ELR (cell line): ENCODE results near the gene SYNPO.

Source experiments
- DNase-seq: peaks from one replicate; pipeline ENCODE4 v3.0.0-alpha.2; 2015; ENCODE audit warnings: low read depth

Gene SYNPO

GRCh38 chr5:150656191-150657132 is 16.0 kb downstream of the SYNPO start:
- DNase-seq = peak; percentile 65

GRCh38 chr5:150658121-150658520 is 17.7 kb downstream of the SYNPO start:
- DNase-seq = no peak

DNA sequence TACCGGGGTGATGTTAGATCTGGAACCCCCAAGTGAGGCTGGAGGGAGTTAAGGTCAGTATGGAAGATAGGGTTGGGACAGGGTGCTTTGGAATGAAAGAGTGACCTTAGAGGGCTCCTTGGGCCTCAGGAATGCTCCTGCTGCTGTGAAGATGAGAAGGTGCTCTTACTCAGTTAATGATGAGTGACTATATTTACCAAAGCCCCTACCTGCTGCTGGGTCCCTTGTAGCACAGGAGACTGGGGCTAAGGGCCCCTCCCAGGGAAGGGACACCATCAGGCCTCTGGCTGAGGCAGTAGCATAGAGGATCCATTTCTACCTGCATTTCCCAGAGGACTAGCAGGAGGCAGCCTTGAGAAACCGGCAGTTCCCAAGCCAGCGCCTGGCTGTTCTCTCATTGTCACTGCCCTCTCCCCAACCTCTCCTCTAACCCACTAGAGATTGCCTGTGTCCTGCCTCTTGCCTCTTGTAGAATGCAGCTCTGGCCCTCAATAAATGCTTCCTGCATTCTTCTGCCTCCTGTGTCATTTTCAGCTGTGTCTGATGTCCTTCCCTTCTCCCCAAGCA is 18.3 kb downstream of the SYNPO start:
- no peak for DNase-seq

- DNase-seq = no peak
Measured at GRCh38 chr5:150659360-150660107, 19.1 kb downstream of the SYNPO start.

- no peak for DNase-seq
Measured at GRCh38 chr5:150660108-150660831, 19.8 kb downstream of the SYNPO start.

- DNase-seq = no peak
Measured at GRCh38 chr5:150661086-150661485, 20.6 kb downstream of the SYNPO start, which contains the start of gene MYOZ3. MYOZ3 (plus strand) TSS chr5:150661251; CDS start chr5:150662942, 1,691 bp downstream.

- DNase-seq = no peak
Measured at GRCh38 chr5:150661821-150662596, 21.5 kb downstream of the SYNPO start.

GRCh38 chr5:150662731-150663516 is 22.5 kb downstream of the SYNPO start:
- DNase-seq = no peak

GRCh38 chr5:150663936-150664335 is 23.5 kb downstream of the SYNPO start:
- no peak for DNase-seq

DNA sequence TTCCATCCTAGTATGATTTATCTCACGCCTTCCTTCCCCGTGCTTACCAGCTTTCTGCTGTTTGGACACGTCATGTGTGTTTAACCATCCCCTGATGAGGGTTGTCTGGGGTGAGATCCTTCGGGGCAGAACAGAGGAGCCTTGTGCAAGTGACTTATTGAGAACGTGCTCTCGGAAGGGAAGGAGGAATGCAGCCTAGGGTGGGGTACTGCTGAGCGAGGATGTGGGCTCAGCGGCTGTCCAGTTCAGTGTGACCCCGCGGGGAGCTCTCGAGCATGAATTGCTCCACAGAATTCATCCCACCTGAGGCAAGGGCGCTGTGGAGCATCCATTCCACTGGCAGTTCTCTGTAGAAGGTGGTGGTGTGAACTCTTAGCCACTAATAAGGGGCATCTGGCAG is 24.6 kb downstream of the SYNPO start:
- DNase-seq = no peak

DNA sequence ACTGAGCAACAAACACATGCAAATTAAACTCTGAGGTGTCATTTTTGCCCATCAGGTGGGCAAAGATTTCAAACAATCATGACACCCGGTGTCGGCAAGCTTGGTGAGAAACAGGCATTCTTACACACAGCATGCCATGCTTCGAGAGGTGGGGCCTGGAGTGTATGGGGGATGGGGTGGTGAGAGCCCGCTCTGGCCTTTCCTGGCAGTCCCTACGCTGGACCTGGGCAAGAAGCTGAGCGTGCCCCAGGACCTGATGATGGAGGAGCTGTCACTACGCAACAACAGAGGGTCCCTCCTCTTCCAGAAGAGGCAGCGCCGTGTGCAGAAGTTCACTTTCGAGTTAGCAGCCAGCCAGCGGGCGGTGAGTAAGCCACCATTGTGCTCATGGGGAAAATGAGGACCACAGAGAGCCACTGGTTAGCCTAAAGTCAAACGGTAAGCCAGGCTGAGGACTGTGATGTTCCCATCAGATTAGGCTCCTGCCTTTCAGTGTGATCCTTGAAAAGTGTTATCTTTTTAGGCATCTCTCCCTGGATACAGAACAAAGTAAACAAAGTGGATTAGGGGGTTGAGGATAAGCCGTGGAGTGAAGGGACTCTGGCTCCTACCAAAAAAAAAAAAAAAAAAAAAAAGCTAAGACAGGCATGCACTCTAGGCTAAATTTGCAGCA is 30.0 kb downstream of the SYNPO start:
- DNase-seq = no peak

DNA sequence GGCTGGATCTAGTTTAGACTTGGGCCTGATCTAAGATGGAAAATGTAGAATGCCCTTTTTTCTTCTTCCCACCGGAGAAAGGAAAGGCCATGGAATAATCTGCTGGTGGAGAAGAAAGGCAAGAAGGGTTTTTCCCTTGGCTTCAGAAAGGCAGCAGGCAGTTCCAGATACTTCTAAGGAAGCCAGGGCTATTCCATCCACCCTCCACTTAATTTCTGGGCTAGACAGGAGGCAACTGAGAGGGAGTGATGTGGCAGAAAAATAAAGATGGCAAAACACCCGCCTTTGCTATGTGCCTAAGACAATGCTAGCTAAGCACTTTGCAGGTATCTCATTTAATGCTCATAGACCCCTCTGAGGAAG is 30.5 kb downstream of the SYNPO start:
- DNase-seq = no peak

DNA sequence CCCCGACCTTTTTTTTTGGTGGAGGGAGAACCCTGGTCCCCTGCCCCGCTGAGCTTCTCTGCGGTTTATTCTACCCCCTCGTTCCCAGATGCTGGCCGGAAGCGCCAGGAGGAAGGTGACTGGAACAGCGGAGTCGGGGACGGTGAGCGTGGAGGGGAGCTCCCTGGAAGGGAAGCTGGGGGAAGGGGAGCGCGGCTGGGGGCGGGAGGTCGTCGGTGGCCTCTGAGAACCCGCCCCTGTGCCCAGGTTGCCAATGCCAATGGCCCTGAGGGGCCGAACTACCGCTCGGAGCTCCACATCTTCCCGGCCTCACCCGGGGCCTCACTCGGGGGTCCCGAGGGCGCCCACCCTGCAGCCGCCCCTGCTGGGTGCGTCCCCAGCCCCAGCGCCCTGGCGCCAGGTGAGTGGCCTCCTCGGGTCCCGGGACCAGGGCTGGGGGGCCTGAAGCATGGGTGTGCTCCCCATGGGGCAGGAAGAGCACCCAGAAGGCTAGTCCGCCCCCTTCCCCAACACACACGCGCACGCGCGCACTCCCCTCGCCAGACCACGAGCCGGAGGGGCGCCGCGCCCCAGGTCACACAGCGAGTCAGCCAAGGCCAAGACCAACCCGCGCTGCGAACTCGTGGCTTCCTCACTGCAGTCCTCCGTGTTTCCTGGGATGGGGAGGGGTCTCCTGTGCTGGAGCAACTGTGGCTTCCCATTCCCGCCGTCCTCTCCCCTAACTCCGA is 31.2 kb downstream of the SYNPO start:
- DNase-seq = no peak

DNA sequence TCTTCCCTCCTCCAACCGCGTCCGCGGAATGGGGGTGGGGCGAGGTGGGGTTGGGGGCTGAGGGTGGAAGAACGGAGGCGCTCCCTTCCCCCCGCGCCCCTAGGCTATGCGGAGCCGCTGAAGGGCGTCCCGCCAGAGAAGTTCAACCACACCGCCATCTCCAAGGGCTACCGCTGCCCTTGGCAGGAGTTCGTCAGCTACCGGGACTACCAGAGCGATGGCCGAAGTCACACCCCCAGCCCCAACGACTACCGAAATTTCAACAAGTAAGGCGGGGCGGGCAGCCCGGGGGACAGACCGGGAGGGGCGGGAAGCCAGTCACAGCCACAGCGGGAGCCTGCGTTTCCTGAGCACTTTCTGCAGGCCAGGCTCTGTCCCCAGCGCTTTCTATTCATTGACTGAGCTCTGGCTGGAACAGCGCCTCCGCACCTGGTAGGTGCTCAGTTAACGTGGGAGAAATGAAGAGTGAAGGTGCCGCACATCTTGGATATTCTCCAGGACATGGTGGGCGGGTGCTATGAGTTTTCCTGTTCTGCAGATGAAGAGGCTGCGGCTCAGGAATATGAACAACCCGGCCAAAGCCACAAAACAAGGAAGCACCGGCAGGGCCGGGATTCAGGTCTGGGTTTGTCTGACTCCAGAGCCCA is 31.9 kb downstream of the SYNPO start:
- peak; percentile 52 for DNase-seq

DNA sequence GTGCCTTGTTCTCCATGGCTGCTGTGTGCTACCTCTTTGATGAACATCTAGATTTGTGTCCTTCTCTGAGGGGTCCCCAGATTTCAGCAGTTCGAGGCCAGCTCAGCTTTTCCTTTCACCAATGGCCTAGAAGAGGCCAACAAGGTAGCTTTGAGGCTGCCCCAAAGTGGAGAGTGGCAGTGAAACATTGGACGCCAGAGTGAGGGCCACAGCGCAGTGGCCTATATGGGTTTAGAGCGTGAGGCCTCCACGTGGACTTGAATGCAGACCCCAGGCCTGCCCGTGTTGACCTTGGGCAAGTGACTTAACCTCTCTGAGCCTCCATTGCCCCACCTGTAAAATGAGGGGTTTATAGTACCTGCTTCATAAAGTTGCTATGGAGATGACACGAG is 32.4 kb downstream of the SYNPO start:
- no peak for DNase-seq

DNA sequence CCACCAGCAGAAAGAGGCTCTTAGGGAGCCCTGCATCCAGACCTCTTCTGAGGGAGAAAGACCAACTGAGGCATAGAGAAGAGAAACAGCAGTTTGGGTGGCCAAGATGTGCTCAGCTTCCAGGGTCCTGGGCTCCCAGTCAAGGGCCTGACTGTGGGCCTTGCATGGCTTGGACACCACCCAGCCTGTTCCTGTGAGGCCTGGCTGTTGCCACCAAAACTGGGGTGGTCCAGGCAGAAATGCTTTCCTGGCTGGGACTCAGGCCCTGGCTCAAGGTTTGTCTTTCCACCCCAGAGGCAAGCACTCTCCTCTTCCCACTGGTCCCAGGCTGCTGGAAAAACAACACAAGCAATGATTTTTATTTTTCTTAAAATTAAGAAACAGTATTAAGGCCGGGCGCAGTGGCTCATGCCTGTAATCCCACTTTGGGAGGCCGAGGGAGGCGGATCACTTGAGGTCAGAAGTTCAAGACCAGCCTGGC is 33.9 kb downstream of the SYNPO start:
- no peak for DNase-seq

DNA sequence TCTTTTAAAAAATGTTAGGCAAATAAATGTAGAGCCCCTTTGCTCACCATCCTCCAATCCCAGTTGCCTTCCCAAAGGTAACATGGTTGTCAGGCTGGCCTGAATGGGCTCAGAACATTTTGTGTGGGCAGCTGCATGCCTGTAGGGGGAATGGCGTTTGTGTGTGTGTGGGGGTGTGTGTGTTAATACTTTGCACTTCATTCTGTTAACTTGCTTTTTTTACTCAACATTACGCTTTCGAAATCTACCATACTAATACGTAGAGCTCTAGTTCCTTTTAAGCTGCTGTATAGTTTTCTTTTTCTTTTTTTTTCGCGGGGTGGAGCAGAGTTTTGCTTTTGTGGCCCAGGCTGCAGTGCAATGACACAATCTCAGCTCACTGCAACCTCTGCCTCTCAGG is 34.6 kb downstream of the SYNPO start:
- no peak for DNase-seq

DNA sequence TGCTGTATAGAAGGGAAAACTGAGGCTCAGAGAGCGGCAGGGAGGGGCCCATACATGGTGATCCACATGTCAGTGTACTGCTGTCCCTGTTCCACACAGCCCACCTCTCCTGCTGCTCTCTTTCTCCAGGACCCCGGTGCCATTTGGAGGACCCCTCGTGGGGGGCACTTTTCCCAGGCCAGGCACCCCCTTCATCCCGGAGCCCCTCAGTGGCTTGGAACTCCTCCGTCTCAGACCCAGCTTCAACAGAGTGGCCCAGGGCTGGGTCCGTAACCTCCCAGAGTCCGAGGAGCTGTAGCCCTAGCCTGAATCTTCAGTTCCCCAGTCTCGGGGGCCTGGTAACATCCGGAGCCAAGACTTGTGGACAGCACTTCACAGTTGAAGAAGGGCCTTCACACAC is 36.1 kb downstream of the SYNPO start:
- DNase-seq = no peak

- no peak for DNase-seq
Measured at GRCh38 chr5:150689120-150689519, 48.7 kb downstream of the SYNPO start.
